Measurements from ENCODE around the gene SETBP1. TPM values are rescaled to one million over a fixed set of nuclear protein-coding genes. Genes with fewer than 3 reads are reported as not detected.

SETBP1 gene
- polyA plus RNA-seq, 1 experiment, result 0.71 TPM

DNA sequence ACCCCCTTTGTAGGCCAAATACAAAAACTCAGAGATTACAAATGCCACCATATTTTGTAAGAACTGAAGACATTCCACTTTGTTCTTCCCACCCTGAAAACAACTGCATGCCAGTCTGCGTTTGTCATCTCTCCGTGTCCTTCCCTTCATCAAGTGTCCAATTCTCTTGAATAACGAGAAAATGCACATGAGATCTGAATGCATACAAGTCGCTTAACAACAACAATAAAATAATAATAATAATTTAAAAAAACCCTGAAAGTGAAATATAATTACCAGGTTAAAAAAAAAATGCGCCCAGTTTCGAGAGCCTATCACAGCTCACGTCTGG lies 2.0 kb upstream of the SETBP1 start:
- ChIA-PET POLR2A (no interaction called here), CTCF (interaction anchor here (0.6 to 1.5 kb wide), 11 partner anchors 22 to 1058 kb away, joined by 3 to 9 read pairs (median 3); no protein-coding TSS in a partner anchor)
- TF ChIP-seq, protein P1, sequence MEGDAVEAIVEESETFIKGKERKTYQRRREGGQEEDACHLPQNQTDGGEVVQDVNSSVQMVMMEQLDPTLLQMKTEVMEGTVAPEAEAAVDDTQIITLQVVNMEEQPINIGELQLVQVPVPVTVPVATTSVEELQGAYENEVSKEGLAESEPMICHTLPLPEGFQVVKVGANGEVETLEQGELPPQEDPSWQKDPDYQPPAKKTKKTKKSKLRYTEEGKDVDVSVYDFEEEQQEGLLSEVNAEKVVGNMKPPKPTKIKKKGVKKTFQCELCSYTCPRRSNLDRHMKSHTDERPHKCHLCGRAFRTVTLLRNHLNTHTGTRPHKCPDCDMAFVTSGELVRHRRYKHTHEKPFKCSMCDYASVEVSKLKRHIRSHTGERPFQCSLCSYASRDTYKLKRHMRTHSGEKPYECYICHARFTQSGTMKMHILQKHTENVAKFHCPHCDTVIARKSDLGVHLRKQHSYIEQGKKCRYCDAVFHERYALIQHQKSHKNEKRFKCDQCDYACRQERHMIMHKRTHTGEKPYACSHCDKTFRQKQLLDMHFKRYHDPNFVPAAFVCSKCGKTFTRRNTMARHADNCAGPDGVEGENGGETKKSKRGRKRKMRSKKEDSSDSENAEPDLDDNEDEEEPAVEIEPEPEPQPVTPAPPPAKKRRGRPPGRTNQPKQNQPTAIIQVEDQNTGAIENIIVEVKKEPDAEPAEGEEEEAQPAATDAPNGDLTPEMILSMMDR (IDR thresholded peaks at IDR 0.05; ENCODE audit: low read depth, low read length), result no peak
- no peaks in the 10 kb centered on the region; the same call in 1 of the 2 replicates for H3K9me3 ChIP-seq (ENCODE audit: control insufficient read depth, insufficient read depth, low read length)
- peak overlapping the region; percentile 66; the same call in 1 of the 2 replicates for H3K4me3 ChIP-seq (ENCODE audit: low read depth, low read length)
- no peak overlapping the region for H3K27ac ChIP-seq (ENCODE audit: low read depth, low read length)
- DNase-seq (ENCODE audit: low read depth, low spot score), result no peak
- H3K27me3 ChIP-seq (ENCODE audit: control insufficient read depth, insufficient read depth, low read length), result peaks cover 28% of the 10 kb centered on the region

DNA sequence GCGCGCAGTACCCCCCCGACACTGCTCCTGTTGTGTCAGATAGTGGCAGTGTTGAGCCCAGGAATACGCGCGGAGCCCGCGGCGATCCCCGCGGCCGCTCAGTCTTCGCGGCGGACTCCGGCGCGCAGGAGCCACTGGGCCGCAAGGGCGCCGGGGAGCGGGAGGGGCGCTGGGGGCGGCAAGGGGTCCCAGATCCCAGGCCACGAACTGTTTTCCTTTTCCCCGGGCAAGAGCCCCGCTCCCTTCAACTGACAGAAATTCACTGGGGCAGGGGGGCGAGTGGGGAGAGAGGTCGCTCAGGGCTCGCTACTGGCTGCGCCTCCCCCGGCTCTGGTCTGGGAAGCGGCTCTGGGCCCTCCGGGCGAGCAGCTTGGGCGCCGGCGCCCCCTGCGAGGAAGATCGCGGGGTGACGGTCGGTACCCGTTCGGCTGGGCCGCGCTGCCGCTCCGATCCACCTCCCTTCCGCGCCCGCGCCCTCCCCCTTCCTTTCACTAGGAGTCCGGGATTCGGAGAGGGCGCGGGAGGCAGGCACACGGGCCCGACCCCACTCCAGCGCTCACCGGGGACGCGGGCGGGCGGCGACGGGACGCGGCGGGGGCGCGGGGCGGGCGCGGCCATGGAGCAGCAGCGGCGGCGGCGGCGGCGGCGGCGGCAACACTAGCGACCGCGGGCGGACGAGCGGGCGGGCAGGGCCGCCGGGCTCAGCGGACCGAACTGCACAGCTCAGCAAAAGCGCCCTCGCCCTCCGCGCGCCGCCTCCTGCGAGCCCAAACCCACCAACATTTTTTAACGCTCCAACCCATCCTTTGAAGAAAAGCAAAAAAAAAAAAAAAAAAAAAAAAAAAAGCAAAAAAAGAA lies 1.4 kb upstream of the SETBP1 start:
- Histone ChIP-seq H3K9me3 (ENCODE audit: control insufficient read depth, insufficient read depth, low read length) (no peaks in the 10 kb centered on the region; the same call in 1 of the 2 replicates), H3K27me3 (ENCODE audit: control insufficient read depth, insufficient read depth, low read length) (peaks cover 28% of the 10 kb centered on the region), H3K4me3 (ENCODE audit: low read depth, low read length) (peak overlapping the region; percentile 66), H3K27ac (ENCODE audit: low read depth, low read length) (peak overlapping the region; percentile 57)
- ChIA-PET CTCF (interaction anchor here (0.6 to 1.5 kb wide), 15 partner anchors 23 to 1405 kb away, joined by 3 to 9 read pairs (median 3); no protein-coding TSS in a partner anchor), POLR2A (no interaction called here)
- TF ChIP-seq, protein P1 (IDR thresholded peaks at IDR 0.05; ENCODE audit: low read depth, low read length), result peak; percentile 57
- DNase-seq (ENCODE audit: low read depth, low spot score), result peak; percentile 36

DNA sequence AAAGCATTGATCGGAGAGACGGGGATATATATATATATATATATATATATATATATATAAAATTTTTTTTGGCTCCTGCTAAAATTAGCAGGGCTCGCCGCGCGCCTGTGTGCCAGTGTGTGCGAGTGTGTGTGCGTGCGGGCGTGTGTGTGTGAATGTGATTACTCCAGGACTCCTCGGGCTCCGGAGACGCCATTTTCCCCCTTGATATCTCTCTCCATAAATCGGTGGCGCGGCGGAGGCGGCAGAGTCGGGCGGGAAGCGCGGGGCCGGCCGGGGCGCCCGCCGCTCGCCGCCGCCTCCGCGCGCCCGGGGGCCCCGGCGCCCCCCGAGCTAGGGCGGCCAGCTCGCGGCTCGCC lies 795 bp upstream of the SETBP1 start:
- no peak overlapping the region for H3K27ac ChIP-seq (ENCODE audit: low read depth, low read length)

DNA sequence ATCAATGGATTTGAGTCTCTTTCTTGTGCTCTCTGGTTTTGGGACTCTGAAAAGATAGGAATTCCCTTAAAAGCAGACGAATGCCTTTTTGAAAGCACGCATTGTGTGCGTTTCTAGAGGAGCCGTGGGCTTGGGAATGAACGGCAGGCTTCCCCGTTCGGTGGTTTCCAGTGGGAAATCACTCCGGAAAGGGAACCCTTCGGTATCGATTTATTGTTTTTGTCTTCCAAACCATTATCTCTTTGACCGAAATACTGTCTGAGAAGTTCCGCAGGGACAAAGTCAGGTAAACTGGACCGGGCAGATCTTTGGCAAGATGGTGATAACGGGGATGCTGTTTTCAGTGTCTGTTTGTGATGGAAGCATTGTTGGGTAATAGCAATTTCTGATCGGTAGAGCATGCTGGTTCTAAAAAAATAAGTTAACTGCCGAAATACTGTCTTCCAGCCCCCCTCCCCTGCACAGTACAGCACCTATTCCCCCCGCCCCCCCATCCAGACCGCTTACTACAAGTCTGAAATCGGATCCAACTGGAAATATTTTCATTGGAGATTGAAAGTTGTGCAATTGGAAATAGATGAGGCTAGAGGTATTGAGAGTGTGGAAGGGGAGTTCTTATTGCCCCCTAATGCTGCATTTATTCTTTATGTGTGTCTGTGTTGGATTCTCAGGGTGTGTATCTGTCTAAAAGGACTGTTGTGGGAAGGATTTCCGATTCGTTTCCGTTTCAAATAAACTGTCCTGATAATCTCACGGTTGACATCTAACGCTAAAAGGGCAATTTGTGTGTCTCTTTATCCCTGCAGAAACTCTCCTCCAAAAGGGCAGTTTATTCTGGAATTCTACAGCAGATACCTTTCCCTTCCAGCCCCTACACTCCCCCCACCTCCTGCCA lies 635 bp downstream of the SETBP1 start:
- POLR2A ChIA-PET, result no interaction called here
- CTCF ChIA-PET, result interaction anchor here (0.7 kb wide), 2 partner anchors 40 to 227 kb away, joined by 3 read pairs; no protein-coding TSS in a partner anchor
- peaks cover 31% of the 10 kb centered on the region for H3K27me3 ChIP-seq (ENCODE audit: control insufficient read depth, insufficient read depth, low read length)
- TF ChIP-seq, protein P1 (IDR thresholded peaks at IDR 0.05; ENCODE audit: low read depth, low read length), result no peak
- H3K27ac ChIP-seq (ENCODE audit: low read depth, low read length), result no peak overlapping the region
- H3K4me3 ChIP-seq (ENCODE audit: low read depth, low read length), result peak overlapping the region; percentile 48
- DNase-seq (ENCODE audit: low read depth, low spot score), result no peak
- H3K9me3 ChIP-seq (ENCODE audit: control insufficient read depth, insufficient read depth, low read length), result no peaks in the 10 kb centered on the region; the same call in 1 of the 2 replicates

More for the DNA sequence above, 795 bp upstream of the SETBP1 start:
- peaks cover 29% of the 10 kb centered on the region for H3K27me3 ChIP-seq (ENCODE audit: control insufficient read depth, insufficient read depth, low read length)
- no peak for DNase-seq (ENCODE audit: low read depth, low spot score)
- H3K9me3 ChIP-seq (ENCODE audit: control insufficient read depth, insufficient read depth, low read length), result no peaks in the 10 kb centered on the region; the same call in 1 of the 2 replicates
- TF ChIP-seq, protein P1 (IDR thresholded peaks at IDR 0.05; ENCODE audit: low read depth, low read length), result no peak
- ChIA-PET POLR2A (no interaction called here), CTCF (interaction anchor here (0.6 to 1.2 kb wide), 5 partner anchors 46 to 1404 kb away, joined by 3 to 4 read pairs (median 3); no protein-coding TSS in a partner anchor)
- H3K4me3 ChIP-seq (ENCODE audit: low read depth, low read length), result peak overlapping the region; percentile 66

Measured in AG04450 (cell line).